ENCODE data around the gene CIC. TPM values are rescaled to one million over a fixed set of nuclear protein-coding genes. Genes with fewer than 3 reads are reported as not detected.

Gene CIC
- total and polyA plus RNA-seq, 2 of the 13 experiments (the other 11 are each of a cell fraction or from before 2014, with no cell fraction given): 5.9 to 8.0 TPM

DNA sequence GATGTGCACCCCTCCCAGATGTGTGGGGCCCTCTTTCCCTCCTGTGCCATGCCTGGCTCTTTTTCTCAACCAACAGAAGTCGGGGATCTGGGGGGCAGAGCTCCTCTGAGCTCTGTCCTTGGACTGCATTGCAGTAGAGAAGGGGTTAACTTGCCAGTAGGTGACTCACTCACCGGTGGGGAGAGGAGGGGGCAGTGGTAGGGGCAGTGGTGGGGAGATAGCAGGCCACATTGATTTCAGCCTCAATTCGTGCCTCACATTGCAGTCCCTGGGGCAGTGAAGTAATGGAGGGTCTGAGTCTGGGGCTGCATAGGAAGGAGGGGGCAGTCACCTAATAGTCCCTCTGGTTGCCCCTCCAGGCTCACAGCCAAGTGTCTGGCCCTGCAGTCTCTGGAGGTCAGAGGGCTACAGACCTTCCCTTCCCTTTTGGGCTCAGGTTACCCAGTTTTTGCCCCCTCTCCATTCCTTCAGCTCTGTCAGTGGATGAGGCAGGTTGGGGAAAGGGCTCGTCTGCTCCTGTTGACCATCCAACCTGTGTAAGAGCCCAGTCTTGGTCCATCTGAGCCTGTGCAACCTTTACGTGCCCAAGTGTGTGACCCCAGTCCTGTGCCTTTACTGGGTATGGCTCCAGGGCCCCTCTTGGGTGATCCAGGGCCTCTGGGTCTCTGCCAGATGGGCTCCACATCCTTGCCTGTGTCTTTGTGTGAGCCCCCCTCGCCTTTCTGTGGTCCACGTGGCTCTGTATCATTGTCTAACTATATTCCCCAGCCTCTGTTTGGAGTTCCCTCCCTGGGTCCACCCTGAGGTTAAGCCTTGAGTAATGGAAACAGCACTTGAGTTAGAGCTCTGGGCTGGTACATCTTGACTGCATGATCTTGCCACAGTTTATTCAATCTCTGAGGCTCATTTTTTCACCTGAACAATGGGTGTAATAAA, 13.0 kb downstream of the CIC start (continued):
- TF ChIP-seq ZNF562 (CRISPR knock-in tag; IDR thresholded peaks at IDR 0.05; ENCODE audit: borderline replicate concordance) (no peak), SMC3 (IDR thresholded peaks at IDR 0.05; ENCODE audit: low read length) (no peak), TFAP4 (IDR thresholded peaks at IDR 0.05; ENCODE audit: borderline replicate concordance, low read depth) (peak; percentile 64; the same call in 1 of the 2 replicates), SRSF1 (optimal IDR thresholded peaks at IDR 0.05; ENCODE audit: low read depth, low read length) (no peak), ZNF598 (CRISPR knock-in tag; IDR thresholded peaks at IDR 0.05; ENCODE audit: borderline replicate concordance) (0 out of 2 replicates have a peak, but pooled peaks have one; percentile 54), ZFAT (CRISPR knock-in tag; conservative IDR thresholded peaks at IDR 0.05) (no peak), ZBTB46 (CRISPR knock-in tag; IDR thresholded peaks at IDR 0.05; ENCODE audit: borderline replicate concordance) (peak; percentile 67; the same call in 1 of the 2 replicates), BCL6 (CRISPR knock-in tag; IDR thresholded peaks at IDR 0.05) (peak; percentile 4; the same call in 1 of the 2 replicates), ZSCAN29 (CRISPR knock-in tag; conservative IDR thresholded peaks at IDR 0.05) (0 out of 2 replicates have a peak, but pooled peaks have one; percentile 45), ZEB1 (IDR thresholded peaks at IDR 0.05; ENCODE audit: insufficient replicate concordance, low read depth) (no peak), ARHGAP35 (CRISPR knock-in tag; IDR thresholded peaks at IDR 0.05; ENCODE audit: borderline replicate concordance) (no peak), YEATS4 (CRISPR knock-in tag; IDR thresholded peaks at IDR 0.05; ENCODE audit: borderline replicate concordance) (no peak), XRCC5 (optimal IDR thresholded peaks at IDR 0.05; ENCODE audit: low read length) (peak; percentile 69), SAP130 (CRISPR knock-in tag; IDR thresholded peaks at IDR 0.05; ENCODE audit: low read depth) (peak; percentile 29; the same call in 1 of the 2 replicates), MYNN (CRISPR knock-in tag; IDR thresholded peaks at IDR 0.05; ENCODE audit: low read depth) (no peak), TFE3 (CRISPR knock-in tag; IDR thresholded peaks at IDR 0.05) (0 out of 2 replicates have a peak, but pooled peaks have one; percentile 2), ZNF574 (CRISPR knock-in tag; IDR thresholded peaks at IDR 0.05) (peak; percentile 7; the same call in 1 of the 2 replicates)
- TF ChIP-seq, protein P1, sequence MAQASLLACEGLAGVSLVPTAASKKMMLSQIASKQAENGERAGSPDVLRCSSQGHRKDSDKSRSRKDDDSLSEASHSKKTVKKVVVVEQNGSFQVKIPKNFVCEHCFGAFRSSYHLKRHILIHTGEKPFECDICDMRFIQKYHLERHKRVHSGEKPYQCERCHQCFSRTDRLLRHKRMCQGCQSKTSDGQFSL (CRISPR knock-in tag; IDR thresholded peaks at IDR 0.05): no peak
- TF ChIP-seq, protein P2, sequence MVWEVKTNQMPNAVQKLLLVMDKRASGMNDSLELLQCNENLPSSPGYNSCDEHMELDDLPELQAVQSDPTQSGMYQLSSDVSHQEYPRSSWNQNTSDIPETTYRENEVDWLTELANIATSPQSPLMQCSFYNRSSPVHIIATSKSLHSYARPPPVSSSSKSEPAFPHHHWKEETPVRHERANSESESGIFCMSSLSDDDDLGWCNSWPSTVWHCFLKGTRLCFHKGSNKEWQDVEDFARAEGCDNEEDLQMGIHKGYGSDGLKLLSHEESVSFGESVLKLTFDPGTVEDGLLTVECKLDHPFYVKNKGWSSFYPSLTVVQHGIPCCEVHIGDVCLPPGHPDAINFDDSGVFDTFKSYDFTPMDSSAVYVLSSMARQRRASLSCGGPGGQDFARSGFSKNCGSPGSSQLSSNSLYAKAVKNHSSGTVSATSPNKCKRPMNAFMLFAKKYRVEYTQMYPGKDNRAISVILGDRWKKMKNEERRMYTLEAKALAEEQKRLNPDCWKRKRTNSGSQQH (CRISPR knock-in tag; IDR thresholded peaks at IDR 0.05; ENCODE audit: low read depth): peak; percentile 73
